NCI-H1436 treated with DMSO at 0.1 percent for 48 hours (cell line): ENCODE results near the gene DCAF6.

Experiments used
- DNase-seq: peaks from one replicate; lab custom pipeline; 2025; lab: John Stamatoyannopoulos, UW

Gene DCAF6

GRCh38 chr1:167957710-167958109 is 21.2 kb downstream of the DCAF6 start:
- no peak for DNase-seq

GRCh38 chr1:167964646-167965045 is 28.2 kb downstream of the DCAF6 start:
- DNase-seq = no peak

GRCh38 chr1:167966050-167966449 is 29.6 kb downstream of the DCAF6 start:
- DNase-seq = no peak

GRCh38 chr1:167968569-167968968 is 32.1 kb downstream of the DCAF6 start:
- no peak for DNase-seq

GRCh38 chr1:167973832-167974231 is 37.3 kb downstream of the DCAF6 start:
- DNase-seq = no peak

GRCh38 chr1:167974698-167975097 is 38.2 kb downstream of the DCAF6 start:
- no peak for DNase-seq

DNA sequence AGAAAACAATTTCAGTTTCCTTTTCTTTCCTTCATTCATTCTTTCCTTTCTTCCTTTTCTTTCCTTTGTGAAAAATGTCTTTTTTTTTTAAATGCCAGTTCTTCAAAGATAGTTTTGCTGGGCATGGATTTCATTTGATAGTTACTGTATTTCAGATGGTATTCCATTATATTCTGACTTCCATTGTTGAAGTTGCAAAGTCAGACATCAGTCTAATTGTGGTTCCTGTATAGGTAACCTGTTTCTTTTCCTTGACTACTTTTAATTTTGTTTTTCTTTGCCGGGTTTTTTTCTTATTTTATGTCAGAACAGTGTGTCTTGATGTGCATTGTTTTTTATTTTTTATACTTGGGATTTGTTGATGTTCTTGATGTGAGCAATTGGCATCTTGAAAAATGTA is 40.8 kb downstream of the DCAF6 start:
- no peak for DNase-seq

GRCh38 chr1:167981933-167982332 is 45.5 kb downstream of the DCAF6 start:
- DNase-seq = no peak

DNA sequence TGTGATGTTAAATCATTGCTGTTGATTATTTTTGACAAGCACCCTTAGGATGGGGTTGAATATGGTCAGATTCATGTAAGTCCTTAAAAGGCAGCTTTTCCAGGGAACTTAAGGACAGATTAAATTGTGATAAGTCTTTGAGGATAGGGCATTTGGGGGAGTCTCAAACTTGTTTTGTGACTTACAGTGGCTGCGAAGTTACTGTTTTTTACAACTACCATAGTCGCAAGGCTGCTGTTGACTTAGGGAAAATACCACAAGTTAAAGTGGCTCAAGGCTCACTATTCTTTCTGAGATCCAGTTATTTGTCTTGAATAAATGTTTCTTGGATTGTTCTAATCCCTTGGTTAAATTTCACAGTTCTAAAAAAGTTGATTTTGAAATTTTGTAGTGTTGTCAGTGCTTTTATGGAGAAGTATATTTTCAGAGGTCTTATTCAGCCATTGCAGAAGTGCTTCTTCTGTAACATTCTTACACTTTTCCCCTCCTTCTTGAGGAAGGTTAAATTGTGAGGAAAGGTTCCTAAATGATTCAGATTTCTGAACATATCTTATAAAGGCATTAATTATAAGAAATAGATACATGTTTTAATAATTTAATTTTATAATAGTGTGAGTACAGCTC is 47.4 kb downstream of the DCAF6 start:
- no peak for DNase-seq

- no peak for DNase-seq
Observed at GRCh38 chr1:167984886-167985489, 48.5 kb downstream of the DCAF6 start.

DNA sequence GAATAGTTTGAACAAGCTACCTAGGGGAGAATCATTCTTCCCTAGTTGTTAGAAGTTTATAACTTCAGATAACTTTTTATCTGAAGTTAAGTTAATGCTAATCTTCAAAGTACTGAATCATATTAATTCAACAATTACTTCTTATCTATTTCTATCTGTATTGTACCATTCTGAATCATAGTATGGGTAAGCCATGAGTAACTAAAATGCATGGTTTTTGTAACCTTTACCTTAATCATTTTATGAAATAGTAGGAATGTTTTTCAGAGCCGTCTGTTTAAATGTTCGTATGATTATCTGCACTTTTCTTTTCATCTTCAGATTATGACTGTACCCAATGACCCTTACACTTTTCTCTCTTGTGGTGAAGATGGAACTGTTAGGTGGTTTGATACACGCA is 50.7 kb downstream of the DCAF6 start:
- DNase-seq = no peak

- no peak for DNase-seq
Observed at GRCh38 chr1:167991546-167991945, 55.1 kb downstream of the DCAF6 start.

DNA sequence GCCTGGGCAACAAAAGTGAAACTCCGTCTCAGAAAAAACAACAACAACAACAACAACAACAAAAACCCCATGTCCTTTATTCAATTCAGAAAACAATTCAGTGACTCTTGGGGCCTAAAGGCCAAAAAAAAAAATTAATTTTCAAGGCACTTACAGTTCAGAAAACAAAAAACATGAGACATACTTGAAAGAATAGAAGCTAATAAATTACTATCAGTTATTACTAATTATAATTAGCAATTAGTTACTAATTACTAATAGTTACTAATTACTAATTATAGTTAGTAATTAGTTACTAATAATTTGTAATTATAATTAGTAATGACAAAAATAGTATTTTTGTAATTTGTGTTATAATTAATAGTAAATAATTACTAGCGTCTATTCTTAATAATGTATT is 57.2 kb downstream of the DCAF6 start:
- DNase-seq = no peak

DNA sequence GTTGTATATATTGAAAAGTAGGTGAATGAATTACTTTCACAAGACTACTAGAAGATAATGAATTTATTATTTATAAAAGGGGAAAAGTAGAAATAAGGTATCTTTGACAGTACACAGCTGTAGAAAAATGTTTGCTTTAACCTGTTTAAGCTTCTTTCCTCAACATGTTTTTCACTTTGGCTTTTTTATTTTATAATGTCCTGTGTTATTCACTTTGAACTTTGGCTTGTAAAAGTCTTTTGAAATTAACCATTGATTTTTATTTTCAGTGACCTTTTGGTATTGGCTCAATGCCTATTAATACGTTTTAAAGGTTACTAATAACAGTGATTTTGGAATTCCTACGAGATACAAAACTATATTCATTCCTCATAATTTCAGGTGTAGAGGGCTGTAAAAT is 58.1 kb downstream of the DCAF6 start:
- no peak for DNase-seq

GRCh38 chr1:167995038-167995437 is 58.6 kb downstream of the DCAF6 start:
- no peak for DNase-seq

GRCh38 chr1:167996266-167996665 is 59.8 kb downstream of the DCAF6 start:
- no peak for DNase-seq

DNA sequence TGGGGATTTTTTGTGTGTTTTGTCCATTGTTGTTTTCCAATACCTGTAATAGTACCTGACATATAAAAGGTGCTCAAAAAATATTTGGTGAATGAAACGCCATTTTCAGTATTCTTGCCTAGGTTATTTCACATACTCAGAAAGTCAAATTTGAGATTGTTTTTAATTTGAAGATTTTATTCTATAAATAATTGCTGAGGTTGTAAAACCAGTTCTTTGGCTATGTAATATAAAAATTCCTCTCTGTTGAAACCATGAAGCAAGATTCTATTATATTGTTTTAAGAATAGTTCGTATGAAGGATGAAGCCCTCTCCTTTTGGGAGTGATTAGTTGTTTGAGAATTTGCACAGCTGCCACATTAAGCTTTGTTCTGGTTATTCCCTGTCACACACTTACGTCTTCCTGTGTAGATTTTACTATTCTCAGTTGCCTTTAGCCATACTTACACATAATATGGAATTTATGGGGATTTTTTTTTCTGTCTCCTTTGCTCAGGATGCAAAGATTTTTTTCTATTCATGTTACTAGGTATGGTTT is 60.6 kb downstream of the DCAF6 start:
- no peak for DNase-seq

DNA sequence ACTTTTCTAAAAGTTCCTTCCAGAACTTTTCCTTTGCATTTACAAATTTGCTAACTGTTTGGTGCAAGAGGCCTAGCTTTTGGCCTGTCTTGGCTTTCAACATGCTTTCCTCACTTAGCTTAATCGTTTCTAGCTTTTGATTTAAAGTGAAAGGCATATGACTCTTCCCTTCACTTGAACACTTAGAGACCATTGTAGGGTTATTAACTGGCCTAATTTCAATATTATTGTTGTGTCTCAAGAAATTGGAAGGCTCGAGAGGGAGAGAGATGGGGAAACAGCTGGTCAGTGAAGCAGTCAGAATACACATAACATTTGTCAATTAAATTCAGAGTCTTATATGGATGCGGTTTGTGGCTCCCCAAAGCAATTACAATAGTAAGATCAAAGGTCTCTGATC is 63.4 kb downstream of the DCAF6 start:
- DNase-seq = no peak

DNA sequence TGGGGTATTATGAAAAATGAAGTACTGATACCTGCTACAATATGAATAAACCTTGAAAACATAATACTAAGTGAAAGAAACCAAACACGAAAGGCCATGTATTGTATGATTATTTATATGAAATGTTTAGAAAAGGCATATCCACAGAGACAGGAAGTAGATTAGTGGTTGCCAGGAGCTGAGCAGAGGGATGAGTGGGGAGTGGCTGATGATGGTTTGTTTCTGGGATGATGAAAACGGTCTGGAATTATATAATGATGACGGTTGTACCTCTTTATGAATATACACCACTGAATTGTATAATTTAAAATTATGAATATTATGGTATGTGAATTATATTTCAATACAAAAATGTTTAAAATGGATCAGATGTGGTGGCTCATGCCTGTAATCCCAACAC is 64.2 kb downstream of the DCAF6 start:
- DNase-seq = no peak

DNA sequence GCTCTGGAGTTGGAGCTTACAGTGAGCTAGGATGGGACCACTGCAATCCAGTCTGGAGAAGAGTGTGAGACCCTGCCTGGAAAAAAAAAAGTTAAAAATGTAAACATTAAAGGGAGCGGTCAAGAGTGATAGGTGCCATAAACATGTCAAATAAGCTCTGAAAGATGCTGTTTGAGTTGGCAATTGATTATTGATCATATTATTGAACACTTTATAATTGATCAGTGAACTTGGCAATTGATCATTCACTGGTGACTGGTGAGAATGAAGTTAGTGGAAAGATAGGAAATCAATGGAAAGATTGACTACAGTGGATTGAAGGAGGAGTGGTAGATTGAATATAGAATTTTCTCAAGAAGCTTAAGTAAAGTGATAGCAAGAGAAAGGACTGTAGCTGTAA is 64.7 kb downstream of the DCAF6 start:
- DNase-seq = no peak

GRCh38 chr1:168004531-168004930 is 68.0 kb downstream of the DCAF6 start:
- no peak for DNase-seq

- DNase-seq = no peak
Observed at GRCh38 chr1:168005529-168005928, 69.0 kb downstream of the DCAF6 start.

DNA sequence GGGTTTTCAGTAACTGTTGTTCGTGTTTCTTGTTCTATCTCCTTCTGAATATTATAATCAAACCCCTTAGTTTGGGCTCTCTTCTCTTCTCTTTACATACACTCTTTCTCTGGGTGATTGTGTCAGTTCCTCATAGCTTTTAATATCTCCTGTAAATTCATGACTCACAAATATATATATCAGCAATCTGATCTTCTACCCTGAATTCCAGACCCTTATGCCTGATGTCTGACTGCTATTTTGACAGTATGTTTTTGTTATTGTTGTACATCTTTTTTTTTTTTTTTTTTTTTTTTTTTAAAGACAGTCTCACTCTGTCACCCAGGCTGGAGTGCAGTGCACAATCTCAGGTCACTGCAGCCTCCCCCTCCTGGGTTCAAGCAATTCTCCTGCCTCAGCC is 71.2 kb downstream of the DCAF6 start:
- DNase-seq = no peak

DNA sequence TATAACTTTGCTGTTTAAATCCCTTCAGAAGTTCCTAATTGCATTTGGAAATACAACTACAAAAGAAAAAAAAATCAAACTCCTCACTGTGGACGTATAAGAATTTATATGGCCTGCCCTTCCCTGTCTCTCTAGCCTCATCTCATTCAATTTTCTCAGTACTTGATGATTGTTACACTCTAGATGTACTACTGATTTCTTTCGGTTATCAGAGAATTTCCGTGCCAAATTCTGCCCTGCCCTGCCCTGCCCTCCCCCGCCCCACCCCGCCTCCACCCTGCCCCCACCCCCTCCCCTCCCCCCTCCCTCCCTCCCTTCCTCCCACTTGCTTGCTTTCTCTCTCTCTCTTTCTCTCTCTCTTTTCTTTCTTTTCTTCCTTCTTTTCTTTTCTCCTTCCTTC is 72.1 kb downstream of the DCAF6 start:
- DNase-seq = no peak
